ENCODE measurements around the gene PIWIL1. TPM values are rescaled to one million over a fixed set of nuclear protein-coding genes. Genes with fewer than 3 reads are reported as not detected.

The PIWIL1 gene
- total RNA-seq, 2 experiments from 2014 or later: not detected

- Histone ChIP-seq H3K4me1 (ENCODE audit: insufficient read depth, low read length) (no peaks in the 10 kb centered on the region), H3K27me3 (ENCODE audit: control insufficient read depth in 1 of 2, insufficient read depth in 2 of 2, low read length in 2 of 2) (no peaks in the 10 kb centered on the region), H3K27ac (ENCODE audit: low read depth in 1 of 2, low read length in 2 of 2) (no peak overlapping the region), H3K4me3 (ENCODE audit: low read length) (no peak overlapping the region), H3K36me3 (ENCODE audit: insufficient read depth, low read length) (no peaks in the 10 kb centered on the region), H3K9me3 (ENCODE audit: control insufficient read depth in 1 of 2, insufficient read depth in 1 of 2, low read length in 2 of 2) (peaks cover 0 to 3% of the 10 kb centered on the region in 2 experiments)
- CTCF ChIA-PET: no interaction called here
- Mint-ChIP-seq H3K27me3 (peaks cover 22% of the 10 kb centered on the region), H3K4me3 (no peak overlapping the region), H3K36me3 (ENCODE audit: low read depth) (no peaks in the 10 kb centered on the region), H3K9me3 (no peaks in the 10 kb centered on the region), H3K27ac (no peak overlapping the region), H3K4me1 (ENCODE audit: low read depth) (no peaks in the 10 kb centered on the region)
- TF ChIP-seq CTCF (IDR thresholded peaks at IDR 0.05): no peak
- ATAC-seq (ENCODE audit: poor library complexity) (no peak), DNase-seq (no peak)
- POLR2A ChIA-PET: no interaction called here
- intact Hi-C loops (cut with DNase I, micrococcal nuclease): no loop called here
Observed at GRCh38 chr12:130414381-130414780, 76.7 kb downstream of the PIWIL1 start.

GRCh38 chr12:130418251-130418650, 80.6 kb downstream of the PIWIL1 start:
- ChIA-PET POLR2A (no interaction called here), CTCF (no interaction called here)
- H3K36me3 ChIP-seq (ENCODE audit: insufficient read depth, low read length): no peaks in the 10 kb centered on the region
- ATAC-seq (ENCODE audit: poor library complexity): no peak
- no peak overlapping the region for H3K27ac ChIP-seq (ENCODE audit: low read depth in 1 of 2, low read length in 2 of 2)
- peaks cover 0 to 6% of the 10 kb centered on the region in 2 experiments for H3K9me3 ChIP-seq (ENCODE audit: control insufficient read depth in 1 of 2, insufficient read depth in 1 of 2, low read length in 2 of 2)
- H3K27me3 ChIP-seq (ENCODE audit: control insufficient read depth in 1 of 2, insufficient read depth in 2 of 2, low read length in 2 of 2): no peaks in the 10 kb centered on the region
- no peaks in the 10 kb centered on the region for H3K9me3 Mint-ChIP-seq
- no peaks in the 10 kb centered on the region for H3K36me3 Mint-ChIP-seq (ENCODE audit: low read depth)
- peaks cover 15% of the 10 kb centered on the region for H3K27me3 Mint-ChIP-seq
- no peak for TF ChIP-seq CTCF (IDR thresholded peaks at IDR 0.05)
- no peaks in the 10 kb centered on the region for H3K4me1 Mint-ChIP-seq (ENCODE audit: low read depth)
- DNase-seq: no peak
- H3K27ac Mint-ChIP-seq: no peak overlapping the region
- intact Hi-C loops (cut with DNase I, micrococcal nuclease): no loop called here
- H3K4me3 Mint-ChIP-seq: no peak overlapping the region
- H3K4me3 ChIP-seq (ENCODE audit: low read length): no peak overlapping the region
- no peaks in the 10 kb centered on the region for H3K4me1 ChIP-seq (ENCODE audit: insufficient read depth, low read length)

- no peak for TF ChIP-seq CTCF (IDR thresholded peaks at IDR 0.05)
- no peak overlapping the region for H3K27ac ChIP-seq (ENCODE audit: low read depth in 1 of 2, low read length in 2 of 2)
- no peaks in the 10 kb centered on the region for H3K4me1 ChIP-seq (ENCODE audit: insufficient read depth, low read length)
- H3K4me3 ChIP-seq (ENCODE audit: low read length): no peak overlapping the region
- ChIA-PET CTCF (no interaction called here), POLR2A (no interaction called here)
- no peaks in the 10 kb centered on the region for H3K36me3 ChIP-seq (ENCODE audit: insufficient read depth, low read length)
- intact Hi-C loops (cut with DNase I, micrococcal nuclease): no loop called here
- H3K4me3 Mint-ChIP-seq: no peak overlapping the region
- ATAC-seq (ENCODE audit: poor library complexity): no peak
- H3K27me3 Mint-ChIP-seq: peaks cover 11% of the 10 kb centered on the region
- no peak for DNase-seq
- no peaks in the 10 kb centered on the region for H3K36me3 Mint-ChIP-seq (ENCODE audit: low read depth)
- no peaks in the 10 kb centered on the region for H3K27me3 ChIP-seq (ENCODE audit: control insufficient read depth in 1 of 2, insufficient read depth in 2 of 2, low read length in 2 of 2)
- H3K27ac Mint-ChIP-seq: no peak overlapping the region
- peaks cover 0 to 7% of the 10 kb centered on the region in 2 experiments for H3K9me3 ChIP-seq (ENCODE audit: control insufficient read depth in 1 of 2, insufficient read depth in 1 of 2, low read length in 2 of 2)
- no peaks in the 10 kb centered on the region for H3K9me3 Mint-ChIP-seq
- no peaks in the 10 kb centered on the region for H3K4me1 Mint-ChIP-seq (ENCODE audit: low read depth)
Observed at GRCh38 chr12:130419116-130419515, 81.4 kb downstream of the PIWIL1 start.
